ENCODE data around the gene SPTBN4.

SPTBN4 gene

DNA sequence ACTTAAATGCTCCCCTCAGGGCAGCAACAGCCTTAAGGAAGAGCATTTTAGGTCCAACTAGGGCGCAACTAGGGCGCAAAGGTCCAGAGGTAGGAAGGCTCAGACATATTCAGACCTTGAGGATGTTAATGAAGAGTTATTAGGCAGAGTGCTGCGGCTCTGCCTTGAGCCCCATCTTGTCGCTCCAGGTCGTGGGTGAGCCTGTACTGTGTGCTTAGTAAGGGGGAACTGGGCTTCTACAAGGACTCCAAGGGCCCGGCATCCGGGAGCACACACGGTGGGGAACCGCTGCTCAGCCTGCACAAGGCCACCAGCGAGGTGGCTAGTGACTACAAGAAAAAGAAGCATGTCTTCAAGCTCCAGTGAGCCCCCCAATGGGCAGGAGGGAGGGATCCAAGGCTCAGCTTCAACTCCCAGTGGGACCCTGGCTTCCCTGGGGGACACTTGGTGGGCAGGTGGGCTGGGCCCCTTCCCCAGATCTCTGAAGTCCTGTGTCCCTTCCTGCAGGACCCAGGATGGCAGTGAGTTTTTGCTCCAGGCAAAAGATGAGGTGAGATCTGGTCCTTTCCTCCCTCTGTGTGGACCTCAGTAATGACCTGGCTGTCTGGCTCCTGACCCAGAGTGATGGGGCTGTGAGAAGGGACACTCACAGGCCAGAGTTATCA lies 105.2 kb downstream of the SPTBN4 start:
- in situ Hi-C loops (cut with HindIII; ENCODE audit: low sequenced_read_pairs): no loop called here
- no peak for DNase-seq (ENCODE audit: low read depth, low spot score)
- H3K4me3 ChIP-seq (ENCODE audit: low read depth, low read length): no peak overlapping the region
- TF ChIP-seq, protein P1, sequence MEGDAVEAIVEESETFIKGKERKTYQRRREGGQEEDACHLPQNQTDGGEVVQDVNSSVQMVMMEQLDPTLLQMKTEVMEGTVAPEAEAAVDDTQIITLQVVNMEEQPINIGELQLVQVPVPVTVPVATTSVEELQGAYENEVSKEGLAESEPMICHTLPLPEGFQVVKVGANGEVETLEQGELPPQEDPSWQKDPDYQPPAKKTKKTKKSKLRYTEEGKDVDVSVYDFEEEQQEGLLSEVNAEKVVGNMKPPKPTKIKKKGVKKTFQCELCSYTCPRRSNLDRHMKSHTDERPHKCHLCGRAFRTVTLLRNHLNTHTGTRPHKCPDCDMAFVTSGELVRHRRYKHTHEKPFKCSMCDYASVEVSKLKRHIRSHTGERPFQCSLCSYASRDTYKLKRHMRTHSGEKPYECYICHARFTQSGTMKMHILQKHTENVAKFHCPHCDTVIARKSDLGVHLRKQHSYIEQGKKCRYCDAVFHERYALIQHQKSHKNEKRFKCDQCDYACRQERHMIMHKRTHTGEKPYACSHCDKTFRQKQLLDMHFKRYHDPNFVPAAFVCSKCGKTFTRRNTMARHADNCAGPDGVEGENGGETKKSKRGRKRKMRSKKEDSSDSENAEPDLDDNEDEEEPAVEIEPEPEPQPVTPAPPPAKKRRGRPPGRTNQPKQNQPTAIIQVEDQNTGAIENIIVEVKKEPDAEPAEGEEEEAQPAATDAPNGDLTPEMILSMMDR (IDR thresholded peaks at IDR 0.05; ENCODE audit: low read depth, low read length): no peak

DNA sequence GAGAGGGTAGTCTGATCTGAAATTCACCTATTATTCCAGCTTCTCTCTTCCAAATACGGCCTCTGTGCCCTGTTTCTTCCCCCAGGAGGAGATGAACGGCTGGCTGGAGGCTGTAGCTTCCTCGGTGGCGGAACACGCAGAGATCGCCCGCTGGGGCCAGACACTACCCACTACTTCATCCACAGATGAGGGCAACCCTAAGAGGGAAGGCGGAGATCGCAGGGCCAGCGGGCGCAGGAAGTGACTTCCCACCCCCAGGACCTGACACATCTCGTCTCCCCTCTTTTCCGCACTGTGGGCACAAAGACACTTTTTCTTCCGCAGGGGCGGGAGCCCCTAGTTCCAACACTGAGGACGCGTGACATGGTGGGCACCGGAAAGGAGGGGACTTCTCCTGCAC lies 108.5 kb downstream of the SPTBN4 start:
- no peak overlapping the region for H3K4me3 ChIP-seq (ENCODE audit: low read depth, low read length)
- no peak for DNase-seq (ENCODE audit: low read depth, low spot score)
- in situ Hi-C loops (cut with HindIII; ENCODE audit: low sequenced_read_pairs): no loop called here
- TF ChIP-seq, protein P1 (IDR thresholded peaks at IDR 0.05; ENCODE audit: low read depth, low read length): no peak

DNA sequence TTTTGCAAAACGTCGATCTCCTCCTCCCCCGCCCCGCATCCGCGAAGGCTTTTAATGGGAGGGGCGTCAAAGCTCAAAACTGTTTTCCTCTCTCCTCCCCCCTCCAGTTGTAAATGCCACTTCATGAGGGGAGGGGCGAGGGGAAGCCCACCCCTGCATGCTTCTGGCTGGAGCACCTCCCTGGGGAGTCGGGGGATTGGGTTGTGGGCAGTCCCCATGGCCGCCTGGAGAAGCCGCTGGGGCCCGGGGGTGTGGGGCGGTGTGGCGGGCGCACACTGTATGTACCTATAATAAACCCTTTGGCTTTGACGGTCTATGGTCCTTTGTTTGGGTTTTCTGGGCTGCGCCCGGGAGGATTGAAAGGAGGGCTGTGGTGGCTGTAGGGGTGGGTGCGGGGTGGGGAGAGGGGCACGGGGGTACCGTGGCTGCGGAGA lies 109.4 kb downstream of the SPTBN4 start:
- in situ Hi-C loops (cut with HindIII; ENCODE audit: low sequenced_read_pairs): no loop called here
- DNase-seq (ENCODE audit: low read depth, low spot score): no peak
- H3K4me3 ChIP-seq (ENCODE audit: low read depth, low read length): peak overlapping the region; percentile 92
- TF ChIP-seq, protein P1 (IDR thresholded peaks at IDR 0.05; ENCODE audit: low read depth, low read length): no peak

DNA sequence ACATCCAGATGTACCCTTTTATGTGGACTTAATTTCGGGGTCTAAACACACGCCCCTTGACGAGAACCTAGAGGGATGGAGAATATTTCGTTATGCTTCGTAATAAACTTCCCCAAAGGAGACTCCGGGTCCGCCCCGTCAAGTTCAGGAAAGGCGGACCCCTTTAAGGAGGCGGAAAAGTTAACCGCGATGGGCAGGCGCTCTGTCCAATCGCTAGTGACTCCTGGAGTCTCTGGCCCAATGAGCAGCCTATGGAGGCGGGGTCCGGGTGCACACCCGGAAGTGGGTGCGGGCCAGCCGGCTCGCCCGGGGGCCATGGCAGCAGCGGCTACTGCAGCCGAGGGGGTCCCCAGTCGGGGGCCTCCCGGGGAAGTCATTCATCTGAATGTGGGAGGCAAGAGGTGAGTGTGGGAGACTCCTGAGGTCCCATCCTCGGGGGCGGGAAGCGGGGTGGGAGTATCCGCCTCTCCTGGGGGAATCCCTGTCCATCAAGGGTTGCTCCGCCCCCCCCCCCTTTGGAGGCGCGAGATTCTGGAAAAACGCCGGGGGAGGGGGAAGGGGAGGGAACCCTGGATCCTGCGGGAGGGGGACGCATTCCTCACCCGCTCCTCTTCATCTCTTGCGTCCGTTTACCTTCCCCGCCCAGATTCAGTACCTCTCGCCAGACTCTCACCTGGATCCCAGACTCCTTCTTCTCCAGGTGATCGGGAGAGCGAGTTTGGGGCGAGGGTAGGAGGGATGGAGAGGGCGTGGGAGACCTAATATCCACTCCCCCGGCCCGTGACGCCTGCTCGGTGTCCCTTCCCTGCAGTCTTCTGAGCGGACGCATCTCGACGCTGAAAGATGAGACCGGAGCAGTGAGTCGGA lies 110.0 kb downstream of the SPTBN4 start, which contains the start of gene SHKBP1:
Gene SHKBP1, plus strand, starts transcription at position 289 of the 867 bp plus-strand sequence. Its CDS starts 27 bp downstream, at position 316.
- H3K4me3 ChIP-seq (ENCODE audit: low read depth, low read length): peak within 1 kb of the TSS; percentile 92
- peak; percentile 96 for DNase-seq (ENCODE audit: low read depth, low spot score)
- TF ChIP-seq, protein P1 (IDR thresholded peaks at IDR 0.05; ENCODE audit: low read depth, low read length): no peak

DNA sequence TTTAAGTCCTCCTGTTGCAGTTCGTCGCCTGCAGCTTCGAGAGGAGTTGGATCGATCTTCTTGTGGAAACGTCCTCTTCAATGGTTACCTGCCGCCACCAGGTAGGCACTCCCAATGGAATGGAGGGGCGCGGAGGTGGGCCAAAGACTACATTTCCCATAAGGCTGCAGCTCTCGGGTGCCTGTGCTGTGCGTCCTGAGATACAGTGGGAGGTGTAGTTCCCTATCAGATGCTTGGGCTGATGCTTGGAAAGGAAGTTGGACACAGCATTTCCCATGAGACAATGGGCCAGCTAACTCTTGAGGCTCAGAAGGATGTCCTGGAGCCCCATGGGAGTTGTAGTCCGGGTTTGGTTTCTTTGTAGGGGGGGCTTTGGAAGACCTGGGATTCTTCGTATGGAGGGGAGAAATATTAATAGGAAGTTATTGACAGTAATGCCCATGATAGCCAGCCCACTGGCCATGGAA lies 111.7 kb downstream of the SPTBN4 start:
- TF ChIP-seq, protein P1 (IDR thresholded peaks at IDR 0.05; ENCODE audit: low read depth, low read length): no peak
- in situ Hi-C loops (cut with HindIII; ENCODE audit: low sequenced_read_pairs): no loop called here
- peak; percentile 31 for DNase-seq (ENCODE audit: low read depth, low spot score)
- no peak overlapping the region for H3K4me3 ChIP-seq (ENCODE audit: low read depth, low read length)

More for the DNA sequence above, 110.0 kb downstream of the SPTBN4 start, which contains the start of gene SHKBP1:
- in situ Hi-C loops (cut with HindIII; ENCODE audit: low sequenced_read_pairs): no loop called here

GRCh38 chr19:40580619-40581018 lies 113.8 kb downstream of the SPTBN4 start:
- no peak overlapping the region for H3K4me3 ChIP-seq (ENCODE audit: low read depth, low read length)
- in situ Hi-C loops (cut with HindIII; ENCODE audit: low sequenced_read_pairs): no loop called here
- TF ChIP-seq, protein P1 (IDR thresholded peaks at IDR 0.05; ENCODE audit: low read depth, low read length): no peak

More at GRCh38 chr19:40580619-40581018, 113.8 kb downstream of the SPTBN4 start:
- DNase-seq (ENCODE audit: low read depth, low spot score): no peak

Measured in astrocyte of the spinal cord (primary cell).